Endodermal cell (in vitro differentiated cells): ENCODE results near the gene DPP6. TPM values are rescaled to one million over a fixed set of nuclear protein-coding genes. Genes with fewer than 3 reads are reported as not detected.

Experiments
- DNase-seq: peaks from one replicate; pipeline ENCODE4 v3.0.0-alpha.2; 2017
- H3K27ac ChIP-seq: 2 replicates; pipeline ENCODE4 v1.5.1; 2013; ENCODE audit warnings: mild to moderate bottlenecking, low read depth, low read length, moderate library complexity
- H3K27me3 ChIP-seq: 2 replicates; pipeline ENCODE4 v1.6.1; 2013; ENCODE audit warnings: mild to moderate bottlenecking, low read length, moderate library complexity; ENCODE audit not compliant: insufficient read depth, control insufficient read depth, poor library complexity, severe bottlenecking
- H3K36me3 ChIP-seq: 2 replicates; pipeline ENCODE4 v1.7.0; 2013; ENCODE audit warnings: mild to moderate bottlenecking, low read length, moderate library complexity; ENCODE audit not compliant: control insufficient read depth, insufficient read depth
- H3K4me1 ChIP-seq: one replicate; pipeline ENCODE4 v1.7.0; 2013; ENCODE audit warnings: low read length; ENCODE audit not compliant: control insufficient read depth, insufficient read depth
- H3K4me3 ChIP-seq: 2 replicates; pipeline ENCODE4 v1.5.1; 2013; ENCODE audit warnings: mild to moderate bottlenecking, low read length, moderate library complexity
- H3K9ac ChIP-seq: 2 replicates; pipeline ENCODE4 v1.6.1; 2013; ENCODE audit warnings: mild to moderate bottlenecking, low read length, moderate library complexity; ENCODE audit not compliant: poor library complexity, severe bottlenecking; ENCODE audit errors: extremely low read depth
- H3K9me3 ChIP-seq: 2 replicates; pipeline ENCODE4 v1.6.1; 2013; ENCODE audit warnings: mild to moderate bottlenecking, low read length, moderate library complexity; ENCODE audit not compliant: control insufficient read depth
- H3K27ac Mint-ChIP-seq: 2 replicates; pipeline ENCODE4 v1.8.0; 2020; ENCODE audit warnings: mixed read lengths
- H3K27me3 Mint-ChIP-seq: 2 replicates; pipeline ENCODE4 v1.8.0; 2021; ENCODE audit warnings: mild to moderate bottlenecking, mixed read lengths; ENCODE audit not compliant: insufficient read depth
- H3K36me3 Mint-ChIP-seq: 2 replicates; pipeline ENCODE4 v1.8.0; 2020; ENCODE audit warnings: low read depth, mixed read lengths
- H3K4me1 Mint-ChIP-seq: 2 replicates; pipeline ENCODE4 v1.8.0; 2020; ENCODE audit warnings: mixed read lengths
- H3K4me3 Mint-ChIP-seq: 2 replicates; pipeline ENCODE4 v1.8.0; 2020; ENCODE audit warnings: mild to moderate bottlenecking, moderate library complexity, mixed read lengths
- H3K9me3 Mint-ChIP-seq: 2 replicates; pipeline ENCODE4 v1.8.0; 2020; ENCODE audit warnings: mild to moderate bottlenecking, mixed read lengths
- WGBS, 2 experiments: methylation state at CpG; one replicate each; pipeline versions ENCODE4 v1.1.5 to v1.1.7; 2013; ENCODE audit warnings: missing lambda C conversion rate in 2 of 2, mixed read lengths in 1 of 2; ENCODE audit not compliant: insufficient coverage in 1 of 2, insufficient read length in 1 of 2; 5-methylcytosine and 5-hydroxymethylcytosine counted together
- total RNA-seq, 2 donors: library from RNA; stranded (reverse); fragmentation: NEBNext Ultra II Directional in 1 of 2; extraction: Animal tissue kit (Norgen Biotek cat#: 25700) in 1 of 2; gene quantifications; 2 replicates in 1 of 2; 3 replicates in 1 of 2; pipeline ENCODE4 v1.2.1, GENCODE V29; 2021
- TF ChIP-seq, protein P1 (sequence below): fragments of 200-600 bp; sonication (generic); conservative IDR thresholded peaks from 2 replicates; pipeline ENCODE4 v1.5.0; 2021; ENCODE audit warnings: antibody characterized with exemption, mild to moderate bottlenecking

DPP6 gene
- total RNA-seq, 2 donors from 2014 or later: 1.7 to 3.0 TPM

DNA sequence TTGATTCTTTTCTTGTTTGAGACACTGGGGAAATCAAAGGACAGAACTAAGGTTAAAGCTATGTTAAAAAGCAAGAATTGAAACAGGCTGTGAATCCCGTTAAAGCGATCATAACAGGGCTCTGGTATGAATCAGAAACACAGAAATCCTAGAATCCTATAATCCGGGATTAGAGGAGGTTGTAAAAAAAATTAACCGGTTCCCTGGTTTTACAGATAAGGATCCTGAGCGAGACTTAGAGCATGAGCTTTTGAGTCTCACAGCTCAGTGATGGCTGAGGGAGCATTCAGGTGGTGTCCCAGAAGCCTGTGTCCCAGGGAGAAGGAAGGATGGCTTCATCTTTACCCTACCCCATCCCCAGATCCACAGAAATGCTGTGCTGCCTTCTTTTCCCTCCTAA, 489.4 kb downstream of the DPP6 start:
- WGBS, 2 experiments: 86 to 100% methylated on average over 3 to 5 of the region's 5 CpGs
- no peaks in the 10 kb centered on the region for H3K36me3 Mint-ChIP-seq
- H3K9ac ChIP-seq: no peak overlapping the region
- no peaks in the 10 kb centered on the region for H3K4me1 Mint-ChIP-seq
- no peaks in the 10 kb centered on the region for H3K4me1 ChIP-seq
- no peak overlapping the region for H3K4me3 Mint-ChIP-seq
- H3K27me3 ChIP-seq: no peaks in the 10 kb centered on the region
- H3K9me3 ChIP-seq: no peaks in the 10 kb centered on the region
- H3K27me3 Mint-ChIP-seq: no peaks in the 10 kb centered on the region
- H3K9me3 Mint-ChIP-seq: no peaks in the 10 kb centered on the region
- no peak overlapping the region for H3K27ac Mint-ChIP-seq
- no peaks in the 10 kb centered on the region for H3K36me3 ChIP-seq
- no peak overlapping the region for H3K4me3 ChIP-seq
- no peak for DNase-seq
- H3K27ac ChIP-seq: no peak overlapping the region
- TF ChIP-seq, protein P1, sequence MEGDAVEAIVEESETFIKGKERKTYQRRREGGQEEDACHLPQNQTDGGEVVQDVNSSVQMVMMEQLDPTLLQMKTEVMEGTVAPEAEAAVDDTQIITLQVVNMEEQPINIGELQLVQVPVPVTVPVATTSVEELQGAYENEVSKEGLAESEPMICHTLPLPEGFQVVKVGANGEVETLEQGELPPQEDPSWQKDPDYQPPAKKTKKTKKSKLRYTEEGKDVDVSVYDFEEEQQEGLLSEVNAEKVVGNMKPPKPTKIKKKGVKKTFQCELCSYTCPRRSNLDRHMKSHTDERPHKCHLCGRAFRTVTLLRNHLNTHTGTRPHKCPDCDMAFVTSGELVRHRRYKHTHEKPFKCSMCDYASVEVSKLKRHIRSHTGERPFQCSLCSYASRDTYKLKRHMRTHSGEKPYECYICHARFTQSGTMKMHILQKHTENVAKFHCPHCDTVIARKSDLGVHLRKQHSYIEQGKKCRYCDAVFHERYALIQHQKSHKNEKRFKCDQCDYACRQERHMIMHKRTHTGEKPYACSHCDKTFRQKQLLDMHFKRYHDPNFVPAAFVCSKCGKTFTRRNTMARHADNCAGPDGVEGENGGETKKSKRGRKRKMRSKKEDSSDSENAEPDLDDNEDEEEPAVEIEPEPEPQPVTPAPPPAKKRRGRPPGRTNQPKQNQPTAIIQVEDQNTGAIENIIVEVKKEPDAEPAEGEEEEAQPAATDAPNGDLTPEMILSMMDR: no peak

DNA sequence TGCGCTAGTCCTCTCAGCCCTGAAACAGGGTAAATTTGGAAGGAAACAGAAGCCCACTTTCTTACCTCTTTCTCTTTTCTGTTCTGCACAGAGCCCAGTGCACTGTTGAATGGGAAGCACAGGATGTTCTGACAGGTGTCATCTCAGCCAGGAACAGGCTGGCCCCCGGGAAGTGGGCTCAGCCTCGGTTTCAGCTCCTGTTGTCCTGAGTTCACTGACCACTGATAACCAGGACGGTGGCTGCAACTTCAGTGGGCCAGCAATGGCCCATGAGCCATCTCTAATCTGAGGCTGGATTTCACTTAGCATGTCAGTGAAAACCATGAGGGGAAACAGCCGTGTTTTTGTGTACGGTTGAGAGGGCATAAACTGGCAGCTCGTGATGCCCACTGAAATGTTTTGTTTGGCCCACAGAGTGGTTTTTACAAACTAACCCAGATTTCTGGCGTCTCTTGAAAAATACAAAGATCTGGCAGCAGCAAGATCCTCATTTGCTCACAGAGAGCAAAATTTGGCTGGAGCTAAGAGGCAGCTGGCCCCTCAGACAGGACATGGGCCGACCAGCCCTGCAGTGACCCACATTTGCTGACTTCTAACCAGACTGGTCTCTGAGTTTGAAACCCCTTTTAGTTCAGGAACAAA, 494.9 kb downstream of the DPP6 start:
- peaks cover 3% of the 10 kb centered on the region for H3K4me1 ChIP-seq
- no peak overlapping the region for H3K4me3 Mint-ChIP-seq
- no peak overlapping the region for H3K27ac ChIP-seq
- no peaks in the 10 kb centered on the region for H3K9me3 Mint-ChIP-seq
- no peak overlapping the region for H3K4me3 ChIP-seq
- no peaks in the 10 kb centered on the region for H3K27me3 Mint-ChIP-seq
- WGBS, 2 experiments: 88 to 92% methylated on average over 8 to 9 of the region's 9 CpGs
- no peak for DNase-seq
- H3K9me3 ChIP-seq: no peaks in the 10 kb centered on the region
- TF ChIP-seq, protein P1: no peak
- H3K36me3 ChIP-seq: no peaks in the 10 kb centered on the region
- no peak overlapping the region for H3K9ac ChIP-seq
- H3K4me1 Mint-ChIP-seq: peaks cover 12% of the 10 kb centered on the region
- no peaks in the 10 kb centered on the region for H3K36me3 Mint-ChIP-seq
- H3K27me3 ChIP-seq: no peaks in the 10 kb centered on the region
- H3K27ac Mint-ChIP-seq: no peak overlapping the region

DNA sequence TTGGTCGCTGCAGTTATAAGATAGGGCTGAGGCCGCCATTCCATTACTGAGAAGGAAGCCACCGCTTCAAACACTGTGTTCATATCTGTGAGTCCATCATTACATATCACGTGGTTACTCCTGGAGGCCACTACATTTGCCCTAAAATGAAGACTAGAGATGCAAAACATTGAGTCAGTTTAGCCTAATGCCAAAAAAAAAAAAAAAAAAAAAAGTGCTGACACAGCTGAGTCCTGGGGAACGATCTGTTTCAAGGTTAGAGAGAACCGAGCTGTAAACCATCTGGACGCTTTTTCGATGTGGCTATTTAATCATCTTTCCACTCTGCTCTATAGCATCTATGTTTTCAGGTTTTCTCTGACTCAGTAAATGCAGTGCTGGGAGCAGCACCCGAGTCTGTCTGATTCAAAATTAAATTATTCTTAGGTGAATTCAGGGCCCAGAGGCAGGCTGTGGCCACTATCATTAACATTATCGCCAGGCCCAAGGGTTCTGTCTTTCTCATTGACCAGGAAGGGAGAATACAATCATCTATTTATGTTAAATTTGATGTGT, 501.6 kb downstream of the DPP6 start:
- Mint-ChIP-seq H3K4me3 (no peak overlapping the region), H3K27me3 (no peaks in the 10 kb centered on the region), H3K9me3 (no peaks in the 10 kb centered on the region), H3K4me1 (peaks cover 11% of the 10 kb centered on the region), H3K36me3 (no peaks in the 10 kb centered on the region), H3K27ac (no peak overlapping the region)
- WGBS, 2 experiments: 93 to 94% methylated on average over 9 to 10 of the region's 10 CpGs
- H3K4me1 ChIP-seq: peaks cover 3% of the 10 kb centered on the region
- no peaks in the 10 kb centered on the region for H3K36me3 ChIP-seq
- H3K4me3 ChIP-seq: no peak overlapping the region
- no peaks in the 10 kb centered on the region for H3K9me3 ChIP-seq
- TF ChIP-seq, protein P1: no peak
- H3K27me3 ChIP-seq: no peaks in the 10 kb centered on the region
- H3K9ac ChIP-seq: no peak overlapping the region
- no peak overlapping the region for H3K27ac ChIP-seq
- no peak for DNase-seq
